HepG2 (cell line): Measurements from ENCODE around the gene CGREF1. TPM values are rescaled to one million over a fixed set of nuclear protein-coding genes. Genes with fewer than 3 reads are reported as not detected.

Source experiments
- HCFC1 ChIP-seq: fragments of 150-350 bp; IDR thresholded peaks from 2 replicates; pipeline ENCODE4 v1.6.1; 2014; ENCODE audit warnings: low read depth, low read length
- MAFF ChIP-seq: IDR thresholded peaks from 2 replicates; pipeline ENCODE4 v1.6.1; 2011; ENCODE audit warnings: low read depth, low read length, improper control_type of control experiment
- PLRG1 ChIP-seq: fragments of 450-650 bp; conservative IDR thresholded peaks from 2 replicates; pipeline ENCODE4 v1.6.1; 2016
- PTBP1 ChIP-seq: fragments of 200-400 bp; formaldehyde crosslinking; IDR thresholded peaks from 2 replicates; pipeline ENCODE4 v1.6.1; 2018; ENCODE audit warnings: low read length, low read depth; ENCODE audit not compliant: poor library complexity, severe bottlenecking
- SRSF1 ChIP-seq: fragments of 200-400 bp; formaldehyde crosslinking; optimal IDR thresholded peaks from 2 replicates; pipeline ENCODE3; 2017; ENCODE audit warnings: mild to moderate bottlenecking, low read depth, low read length, moderate library complexity
- SRY ChIP-seq: sonication (generic); formaldehyde crosslinking; IDR thresholded peaks from 2 replicates; pipeline ENCODE4 v1.8.0; 2022; ENCODE audit warnings: mild to moderate bottlenecking, missing genetic modification reagents
- TCF12 ChIP-seq, 2 experiments: fragments of 450-650 bp in 1 of 2; sonication (generic) in 1 of 2; formaldehyde crosslinking in 1 of 2; IDR thresholded peaks; 2 replicates each; pipeline versions ENCODE4 v1.6.1 to v1.8.0; 2017 to 2022; ENCODE audit warnings: antibody characterized with exemption in 1 of 2, mild to moderate bottlenecking in 1 of 2, missing genetic modification reagents in 1 of 2, moderate library complexity in 1 of 2
- TEAD3 ChIP-seq: optimal IDR thresholded peaks from 2 replicates; pipeline ENCODE3; 2016; ENCODE audit warnings: borderline replicate concordance
- ZNF616 ChIP-seq: sonication (generic); formaldehyde crosslinking; IDR thresholded peaks from 2 replicates; pipeline ENCODE4 v1.5.0; 2020; ENCODE audit warnings: low read depth, mild to moderate bottlenecking, missing genetic modification reagents
- ZNF790 ChIP-seq: sonication (generic); formaldehyde crosslinking; IDR thresholded peaks from 2 replicates; pipeline ENCODE4 v1.8.0; 2022; ENCODE audit warnings: missing genetic modification reagents, mild to moderate bottlenecking, borderline replicate concordance
- polyA plus RNA-seq, 8 experiments: library from polyadenylated mRNA; depleted of rRNA in 3 of 8; stranded (reverse) in 7 of 8; unstranded in 1 of 8; fragments of >200 nt; fragmentation: Illumina TruSeq in 4 of 8; extraction: Trizol in 4 of 8; gene quantifications; 2 replicates each; pipeline versions ENCODE4 v1.2.1 to v1.2.3, GENCODE V29; 2011 to 2016; ENCODE audit warnings: low read depth in 4 of 8, missing spikeins in 1 of 8, mixed read lengths in 1 of 8; ENCODE audit not compliant: insufficient read depth in 1 of 8
- total RNA-seq, 5 experiments: library from RNA; depleted of rRNA; stranded (reverse); fragments of >200 nt; fragmentation: Illumina TruSeq; extraction: Trizol; gene quantifications; 2 replicates each; pipeline ENCODE4 v1.2.3, GENCODE V29; 2016; ENCODE audit warnings: low read depth in 1 of 5
- TF ChIP-seq, protein P1 (sequence below): sonication (generic); formaldehyde crosslinking; conservative IDR thresholded peaks from 2 replicates; pipeline ENCODE4 v1.4.0; 2020; ENCODE audit warnings: missing genetic modification reagents
- TF ChIP-seq, protein P2 (sequence below): sonication (generic); formaldehyde crosslinking; IDR thresholded peaks from 2 replicates; pipeline ENCODE4 v1.4.0; 2020; ENCODE audit warnings: missing genetic modification reagents, borderline replicate concordance
- TF ChIP-seq, protein P3 (sequence below): sonication (generic); formaldehyde crosslinking; IDR thresholded peaks from 2 replicates; pipeline ENCODE4 v1.5.1; 2020; ENCODE audit warnings: missing genetic modification reagents, mild to moderate bottlenecking, borderline replicate concordance
- TF ChIP-seq, protein P4 (sequence below), 2 experiments: sonication (generic) in 1 of 2; formaldehyde crosslinking in 1 of 2; IDR thresholded peaks; 2 replicates each; pipeline versions ENCODE4 v1.6.1 to v1.9.0; 2014 to 2022; ENCODE audit warnings: antibody characterized with exemption in 1 of 2, borderline replicate concordance in 1 of 2, inconsistent platforms in 1 of 2, low read depth in 1 of 2, missing genetic modification reagents in 1 of 2

Gene CGREF1
- total and polyA plus RNA-seq, 2 of the 13 experiments (the other 11 are each of a cell fraction or from before 2014, with no cell fraction given) = 13.9 to 23.4 TPM

DNA sequence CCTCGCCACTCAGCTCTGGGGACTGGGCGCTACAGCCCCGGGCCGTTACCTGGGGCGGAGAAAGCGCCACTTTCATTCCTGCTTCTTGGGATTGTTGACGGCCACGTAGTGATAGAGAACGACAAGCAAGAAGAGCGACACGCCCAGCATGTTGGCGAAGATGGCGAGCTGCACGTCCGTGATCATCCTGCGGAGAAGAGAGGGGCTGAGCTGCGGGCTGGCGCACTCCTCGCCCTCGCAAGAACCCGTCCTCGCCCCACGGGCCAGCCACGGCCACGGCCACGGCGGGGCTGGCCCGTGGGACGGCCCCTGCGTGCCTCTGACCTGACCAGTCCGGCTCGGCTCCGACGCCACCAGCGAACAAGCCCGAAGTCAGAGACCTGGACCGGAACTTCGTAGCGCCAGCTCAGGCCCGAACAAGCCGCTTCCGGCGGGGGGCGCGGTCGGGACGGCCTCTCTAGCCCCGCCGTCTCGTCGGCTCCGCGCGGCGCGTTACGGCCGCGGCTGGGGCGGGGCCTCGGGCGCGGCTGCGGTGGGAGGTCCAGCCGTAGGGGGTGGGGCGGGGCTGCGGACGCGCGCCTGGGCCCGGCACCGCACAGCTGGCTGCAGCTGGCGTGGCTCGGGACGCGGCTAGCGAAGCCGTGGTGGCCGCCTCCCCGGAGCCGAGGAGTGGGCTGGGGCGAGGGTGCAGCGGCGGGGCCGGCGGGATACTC lies 47.5 kb downstream of the CGREF1 start, which contains the start of gene OST4 (continued):
- TF ChIP-seq, protein P1, sequence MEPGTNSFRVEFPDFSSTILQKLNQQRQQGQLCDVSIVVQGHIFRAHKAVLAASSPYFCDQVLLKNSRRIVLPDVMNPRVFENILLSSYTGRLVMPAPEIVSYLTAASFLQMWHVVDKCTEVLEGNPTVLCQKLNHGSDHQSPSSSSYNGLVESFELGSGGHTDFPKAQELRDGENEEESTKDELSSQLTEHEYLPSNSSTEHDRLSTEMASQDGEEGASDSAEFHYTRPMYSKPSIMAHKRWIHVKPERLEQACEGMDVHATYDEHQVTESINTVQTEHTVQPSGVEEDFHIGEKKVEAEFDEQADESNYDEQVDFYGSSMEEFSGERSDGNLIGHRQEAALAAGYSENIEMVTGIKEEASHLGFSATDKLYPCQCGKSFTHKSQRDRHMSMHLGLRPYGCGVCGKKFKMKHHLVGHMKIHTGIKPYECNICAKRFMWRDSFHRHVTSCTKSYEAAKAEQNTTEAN (CRISPR knock-in tag) = peak; percentile 67; the same call in 1 of the 2 replicates
- no peak for TF ChIP-seq PLRG1
- TF ChIP-seq HCFC1 = peak; percentile 71
- TF ChIP-seq SRY (CRISPR knock-in tag) = peak; percentile 78; the same call in 1 of the 2 replicates
- no peak for TF ChIP-seq TCF12 (IDR thresholded peaks at IDR 0.05)
- peak; percentile 11; the same call in 1 of the 2 replicates for TF ChIP-seq TCF12 (CRISPR knock-in tag; IDR thresholded peaks at IDR 0.05)
- TF ChIP-seq, protein P2, sequence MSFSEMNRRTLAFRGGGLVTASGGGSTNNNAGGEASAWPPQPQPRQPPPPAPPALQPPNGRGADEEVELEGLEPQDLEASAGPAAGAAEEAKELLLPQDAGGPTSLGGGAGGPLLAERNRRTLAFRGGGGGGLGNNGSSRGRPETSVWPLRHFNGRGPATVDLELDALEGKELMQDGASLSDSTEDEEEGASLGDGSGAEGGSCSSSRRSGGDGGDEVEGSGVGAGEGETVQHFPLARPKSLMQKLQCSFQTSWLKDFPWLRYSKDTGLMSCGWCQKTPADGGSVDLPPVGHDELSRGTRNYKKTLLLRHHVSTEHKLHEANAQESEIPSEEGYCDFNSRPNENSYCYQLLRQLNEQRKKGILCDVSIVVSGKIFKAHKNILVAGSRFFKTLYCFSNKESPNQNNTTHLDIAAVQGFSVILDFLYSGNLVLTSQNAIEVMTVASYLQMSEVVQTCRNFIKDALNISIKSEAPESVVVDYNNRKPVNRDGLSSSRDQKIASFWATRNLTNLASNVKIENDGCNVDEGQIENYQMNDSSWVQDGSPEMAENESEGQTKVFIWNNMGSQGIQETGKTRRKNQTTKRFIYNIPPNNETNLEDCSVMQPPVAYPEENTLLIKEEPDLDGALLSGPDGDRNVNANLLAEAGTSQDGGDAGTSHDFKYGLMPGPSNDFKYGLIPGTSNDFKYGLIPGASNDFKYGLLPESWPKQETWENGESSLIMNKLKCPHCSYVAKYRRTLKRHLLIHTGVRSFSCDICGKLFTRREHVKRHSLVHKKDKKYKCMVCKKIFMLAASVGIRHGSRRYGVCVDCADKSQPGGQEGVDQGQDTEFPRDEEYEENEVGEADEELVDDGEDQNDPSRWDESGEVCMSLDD (CRISPR knock-in tag) = no peak
- TF ChIP-seq TEAD3 (CRISPR knock-in tag) = peak; percentile 22
- TF ChIP-seq, protein P3, sequence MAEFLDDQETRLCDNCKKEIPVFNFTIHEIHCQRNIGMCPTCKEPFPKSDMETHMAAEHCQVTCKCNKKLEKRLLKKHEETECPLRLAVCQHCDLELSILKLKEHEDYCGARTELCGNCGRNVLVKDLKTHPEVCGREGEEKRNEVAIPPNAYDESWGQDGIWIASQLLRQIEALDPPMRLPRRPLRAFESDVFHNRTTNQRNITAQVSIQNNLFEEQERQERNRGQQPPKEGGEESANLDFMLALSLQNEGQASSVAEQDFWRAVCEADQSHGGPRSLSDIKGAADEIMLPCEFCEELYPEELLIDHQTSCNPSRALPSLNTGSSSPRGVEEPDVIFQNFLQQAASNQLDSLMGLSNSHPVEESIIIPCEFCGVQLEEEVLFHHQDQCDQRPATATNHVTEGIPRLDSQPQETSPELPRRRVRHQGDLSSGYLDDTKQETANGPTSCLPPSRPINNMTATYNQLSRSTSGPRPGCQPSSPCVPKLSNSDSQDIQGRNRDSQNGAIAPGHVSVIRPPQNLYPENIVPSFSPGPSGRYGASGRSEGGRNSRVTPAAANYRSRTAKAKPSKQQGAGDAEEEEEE (CRISPR knock-in tag) = 0 out of 2 replicates have a peak, but pooled peaks have one; percentile 58
- TF ChIP-seq, protein P4, sequence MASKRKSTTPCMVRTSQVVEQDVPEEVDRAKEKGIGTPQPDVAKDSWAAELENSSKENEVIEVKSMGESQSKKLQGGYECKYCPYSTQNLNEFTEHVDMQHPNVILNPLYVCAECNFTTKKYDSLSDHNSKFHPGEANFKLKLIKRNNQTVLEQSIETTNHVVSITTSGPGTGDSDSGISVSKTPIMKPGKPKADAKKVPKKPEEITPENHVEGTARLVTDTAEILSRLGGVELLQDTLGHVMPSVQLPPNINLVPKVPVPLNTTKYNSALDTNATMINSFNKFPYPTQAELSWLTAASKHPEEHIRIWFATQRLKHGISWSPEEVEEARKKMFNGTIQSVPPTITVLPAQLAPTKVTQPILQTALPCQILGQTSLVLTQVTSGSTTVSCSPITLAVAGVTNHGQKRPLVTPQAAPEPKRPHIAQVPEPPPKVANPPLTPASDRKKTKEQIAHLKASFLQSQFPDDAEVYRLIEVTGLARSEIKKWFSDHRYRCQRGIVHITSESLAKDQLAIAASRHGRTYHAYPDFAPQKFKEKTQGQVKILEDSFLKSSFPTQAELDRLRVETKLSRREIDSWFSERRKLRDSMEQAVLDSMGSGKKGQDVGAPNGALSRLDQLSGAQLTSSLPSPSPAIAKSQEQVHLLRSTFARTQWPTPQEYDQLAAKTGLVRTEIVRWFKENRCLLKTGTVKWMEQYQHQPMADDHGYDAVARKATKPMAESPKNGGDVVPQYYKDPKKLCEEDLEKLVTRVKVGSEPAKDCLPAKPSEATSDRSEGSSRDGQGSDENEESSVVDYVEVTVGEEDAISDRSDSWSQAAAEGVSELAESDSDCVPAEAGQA (IDR thresholded peaks at IDR 0.05; ENCODE audit: low read depth) = peak; percentile 94
- TF ChIP-seq, protein P4 (CRISPR knock-in tag; IDR thresholded peaks at IDR 0.05; ENCODE audit: borderline replicate concordance) = peak; percentile 79; the same call in 1 of the 2 replicates
- TF ChIP-seq MAFF = no peak
- peak; percentile 91; the same call in 1 of the 2 replicates for TF ChIP-seq ZNF790 (CRISPR knock-in tag)
- TF ChIP-seq SRSF1 = peak; percentile 74
- no peak for TF ChIP-seq PTBP1
- peak; percentile 89 for TF ChIP-seq ZNF616
